Caco-2 (cell line): Measurements from ENCODE around the gene ELF1. TPM values are rescaled to one million over a fixed set of nuclear protein-coding genes. Genes with fewer than 3 reads are reported as not detected.
"Not testable (repeated sequence)": the region's sequence is repeated elsewhere in the genome, so short reads cannot be mapped to it uniquely, and the experiment has no call there.

Experiments
- BruUV-seq: library from RNA; stranded (reverse); fragments of 400-500 nt; replicated peaks from 2 replicates; lab custom pipeline; 2021; lab: Mats Ljungman, UMichigan
- CTCF ChIA-PET: fragments of 300-600 bp; sonication (Branson Sonifier 250); formaldehyde crosslinking; loops from one replicate; lab custom pipeline; 2022; ENCODE audit warnings: antibody characterized with exemption; lab: Charles Lee
- POLR2A ChIA-PET: fragments of 300-600 bp; sonication (Branson Sonifier 250); formaldehyde crosslinking; loops from one replicate; lab custom pipeline; 2022; ENCODE audit warnings: antibody characterized with exemption; lab: Charles Lee
- DNase-seq, 2 experiments: peaks; one replicate each; pipeline versions ENCODE4 v3.0.0 to v3.0.0-alpha.2; 2020 to 2022
- H3K27me3 ChIP-seq: replicated peaks from 2 replicates; pipeline ENCODE4 v1.6.0; 2011; ENCODE audit warnings: low read length; ENCODE audit not compliant: control insufficient read depth, insufficient read depth
- H3K36me3 ChIP-seq: 2 replicates; pipeline ENCODE4 v1.5.1; 2011; ENCODE audit warnings: low read length; ENCODE audit not compliant: control insufficient read depth, insufficient read depth
- H3K4me1 ChIP-seq: fragments of 250-450 bp; sonication (Bioruptor Pico); 2 replicates; pipeline ENCODE4 v1.5.1; 2020; ENCODE audit warnings: mild to moderate bottlenecking
- H3K4me3 ChIP-seq: 2 replicates; pipeline ENCODE4 v1.5.1; 2011; ENCODE audit warnings: low read depth, mild to moderate bottlenecking, control low read depth, low read length
- H3K9me3 ChIP-seq: fragments of 250-450 bp; sonication (Bioruptor Pico); 2 replicates; pipeline ENCODE4 v1.5.1; 2020; ENCODE audit warnings: mild to moderate bottlenecking, moderate library complexity
- H3K27ac Mint-ChIP-seq: one replicate; pipeline ENCODE4 v1.8.0; 2022; ENCODE audit warnings: mixed read lengths; ENCODE audit not compliant: unreplicated experiment
- H3K27me3 Mint-ChIP-seq: one replicate; pipeline ENCODE4 v1.8.0; 2022; ENCODE audit warnings: mixed read lengths; ENCODE audit not compliant: insufficient read depth, unreplicated experiment
- H3K36me3 Mint-ChIP-seq: one replicate; pipeline ENCODE4 v1.8.0; 2022; ENCODE audit warnings: mild to moderate bottlenecking, mixed read lengths; ENCODE audit not compliant: insufficient read depth, unreplicated experiment
- H3K4me1 Mint-ChIP-seq: one replicate; pipeline ENCODE4 v1.8.0; 2022; ENCODE audit warnings: low read depth, mixed read lengths; ENCODE audit not compliant: unreplicated experiment
- H3K4me3 Mint-ChIP-seq: one replicate; pipeline ENCODE4 v1.8.0; 2022; ENCODE audit warnings: mild to moderate bottlenecking, moderate library complexity, mixed read lengths; ENCODE audit not compliant: unreplicated experiment
- H3K9me3 Mint-ChIP-seq: one replicate; pipeline ENCODE4 v1.8.0; 2022; ENCODE audit warnings: mixed read lengths; ENCODE audit not compliant: unreplicated experiment
- intact Hi-C: fragments of 100-400 bp; cut with micrococcal nuclease; formaldehyde crosslinking; loops from one replicate; pipeline ENCODE4 v1.10.0; 2022; ENCODE audit not compliant: unreplicated experiment
- total RNA-seq: library from RNA; stranded (reverse); gene quantifications from 2 replicates; pipeline ENCODE4 v1.2.3, GENCODE V29; 2022
- TF ChIP-seq, protein P1 (sequence below), 2 experiments: fragments of 200-600 bp in 1 of 2; IDR thresholded peaks; 1 replicate in 1 of 2; 2 replicates in 1 of 2; pipeline versions ENCODE4 v1.5.1 to v1.8.0; 2011 to 2022; ENCODE audit warnings: antibody characterized with exemption in 1 of 2, control low read depth in 1 of 2, inconsistent platforms in 1 of 2, low read depth in 1 of 2, low read length in 1 of 2, mild to moderate bottlenecking in 1 of 2, moderate library complexity in 1 of 2; ENCODE audit not compliant: insufficient read depth in 1 of 2, severe bottlenecking in 1 of 2, unreplicated experiment in 1 of 2

ELF1 gene
- total RNA-seq, 1 experiment from 2014 or later = 116 TPM

DNA sequence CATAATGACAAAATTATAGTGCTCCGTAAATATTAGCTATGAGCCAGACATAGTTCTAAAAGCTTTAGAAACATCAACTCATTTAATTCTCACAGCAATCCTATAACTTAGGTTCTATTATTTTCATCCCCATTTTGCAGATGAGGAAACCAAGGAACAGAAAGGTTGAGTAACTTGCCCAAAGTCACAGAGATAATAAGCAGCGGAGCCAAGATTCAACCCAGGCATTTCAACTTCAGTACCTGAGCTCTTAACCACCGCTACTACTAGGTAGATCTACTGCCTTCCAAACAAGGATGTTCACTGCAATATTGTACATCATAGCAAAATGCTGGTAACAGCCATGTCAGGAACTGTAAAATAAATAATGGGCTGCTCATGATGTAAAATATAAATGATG is 39.9 kb downstream of the ELF1 start:
- no peaks in the 10 kb centered on the region for H3K27me3 Mint-ChIP-seq
- intact Hi-C loops = no loop called here
- BruUV-seq = no TSS peak
- TF ChIP-seq, protein P1, sequence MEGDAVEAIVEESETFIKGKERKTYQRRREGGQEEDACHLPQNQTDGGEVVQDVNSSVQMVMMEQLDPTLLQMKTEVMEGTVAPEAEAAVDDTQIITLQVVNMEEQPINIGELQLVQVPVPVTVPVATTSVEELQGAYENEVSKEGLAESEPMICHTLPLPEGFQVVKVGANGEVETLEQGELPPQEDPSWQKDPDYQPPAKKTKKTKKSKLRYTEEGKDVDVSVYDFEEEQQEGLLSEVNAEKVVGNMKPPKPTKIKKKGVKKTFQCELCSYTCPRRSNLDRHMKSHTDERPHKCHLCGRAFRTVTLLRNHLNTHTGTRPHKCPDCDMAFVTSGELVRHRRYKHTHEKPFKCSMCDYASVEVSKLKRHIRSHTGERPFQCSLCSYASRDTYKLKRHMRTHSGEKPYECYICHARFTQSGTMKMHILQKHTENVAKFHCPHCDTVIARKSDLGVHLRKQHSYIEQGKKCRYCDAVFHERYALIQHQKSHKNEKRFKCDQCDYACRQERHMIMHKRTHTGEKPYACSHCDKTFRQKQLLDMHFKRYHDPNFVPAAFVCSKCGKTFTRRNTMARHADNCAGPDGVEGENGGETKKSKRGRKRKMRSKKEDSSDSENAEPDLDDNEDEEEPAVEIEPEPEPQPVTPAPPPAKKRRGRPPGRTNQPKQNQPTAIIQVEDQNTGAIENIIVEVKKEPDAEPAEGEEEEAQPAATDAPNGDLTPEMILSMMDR (IDR thresholded peaks at IDR 0.05; ENCODE audit: insufficient read depth in 1 of 2, low read depth in 1 of 2, low read length in 1 of 2, severe bottlenecking in 1 of 2, unreplicated experiment in 1 of 2) = no peak
- H3K9me3 ChIP-seq = no peaks in the 10 kb centered on the region
- DNase-seq = no peak
- no peak overlapping the region for H3K27ac Mint-ChIP-seq
- H3K27me3 ChIP-seq = no peaks in the 10 kb centered on the region
- no peak overlapping the region for H3K4me3 Mint-ChIP-seq
- H3K9me3 Mint-ChIP-seq = no peaks in the 10 kb centered on the region
- peaks cover 25% of the 10 kb centered on the region for H3K4me1 ChIP-seq
- H3K36me3 Mint-ChIP-seq = peaks cover 52% of the 10 kb centered on the region
- POLR2A ChIA-PET = no interaction called here
- CTCF ChIA-PET = interaction anchor here (0.9 kb wide), 1 partner anchor 17 kb away, joined by 3 read pairs; no protein-coding TSS in a partner anchor
- no peaks in the 10 kb centered on the region for H3K36me3 ChIP-seq
- peaks cover 38% of the 10 kb centered on the region for H3K4me1 Mint-ChIP-seq
- H3K4me3 ChIP-seq = no peak overlapping the region

DNA sequence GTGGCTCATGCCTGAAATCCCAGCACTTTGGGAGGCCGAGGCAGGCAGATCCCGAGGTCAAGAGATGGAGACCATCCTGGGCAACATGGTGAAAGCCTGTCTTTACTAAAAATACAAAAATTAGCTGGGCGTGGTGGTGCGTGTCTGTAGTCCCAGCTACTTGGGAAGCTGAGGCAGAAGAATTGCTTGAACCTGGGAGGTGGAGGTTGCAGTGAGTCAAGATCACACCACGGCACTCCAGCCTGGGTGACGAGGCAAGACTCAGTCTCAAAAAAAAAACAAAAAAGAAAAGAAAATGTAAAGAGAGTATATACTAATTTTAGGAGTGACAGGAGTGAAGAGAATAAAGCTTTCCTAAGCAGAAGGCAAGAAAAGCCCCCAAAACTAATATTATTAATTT is 41.0 kb downstream of the ELF1 start:
- H3K27me3 ChIP-seq, intact Hi-C loops, H3K4me3 Mint-ChIP-seq, BruUV-seq, H3K27ac Mint-ChIP-seq, CTCF ChIA-PET, H3K9me3 ChIP-seq, H3K9me3 Mint-ChIP-seq, H3K4me3 ChIP-seq, H3K36me3 ChIP-seq, H3K27me3 Mint-ChIP-seq, DNase-seq, POLR2A ChIA-PET: not testable (repeated sequence)
- H3K4me1 ChIP-seq = peaks cover 36% of the 10 kb centered on the region
- H3K36me3 Mint-ChIP-seq = peaks cover 45% of the 10 kb centered on the region
- peaks cover 37% of the 10 kb centered on the region for H3K4me1 Mint-ChIP-seq

DNA sequence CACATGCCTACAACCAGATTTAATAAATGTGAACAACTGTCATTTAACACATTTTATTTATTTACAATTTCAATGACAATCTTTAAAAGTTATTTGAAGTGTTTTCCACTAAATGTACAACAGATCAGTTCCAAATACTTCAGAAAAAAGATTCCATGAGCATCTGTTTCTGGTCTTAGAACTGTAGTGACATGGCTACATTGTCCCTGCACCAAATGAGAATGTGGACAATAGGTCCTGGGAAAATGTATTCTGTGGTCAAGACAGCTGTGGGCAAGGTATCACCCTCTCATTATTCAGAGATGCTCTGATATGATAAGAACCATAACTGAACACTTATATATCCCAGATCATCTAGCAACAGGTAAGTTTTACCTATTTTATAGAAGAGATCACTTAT is 43.7 kb downstream of the ELF1 start:
- ChIA-PET CTCF (interaction anchor here (1.0 kb wide), 2 partner anchors 39 to 85 kb away, joined by 3 to 4 read pairs; no protein-coding TSS in a partner anchor), POLR2A (interaction anchor here (1.7 kb wide), 1 partner anchor 53 kb away, joined by 4 read pairs; no protein-coding TSS in a partner anchor)
- peaks cover 55% of the 10 kb centered on the region for H3K4me1 Mint-ChIP-seq
- TF ChIP-seq, protein P1 (IDR thresholded peaks at IDR 0.05; ENCODE audit: insufficient read depth in 1 of 2, low read depth in 1 of 2, low read length in 1 of 2, severe bottlenecking in 1 of 2, unreplicated experiment in 1 of 2) = no peak
- Histone ChIP-seq H3K9me3 (no peaks in the 10 kb centered on the region), H3K27me3 (no peaks in the 10 kb centered on the region), H3K4me1 (peaks cover 62% of the 10 kb centered on the region), H3K4me3 (no peak overlapping the region), H3K36me3 (no peaks in the 10 kb centered on the region)
- intact Hi-C loops = no loop called here
- peak overlapping the region; percentile 69 for H3K27ac Mint-ChIP-seq
- H3K4me3 Mint-ChIP-seq = peak overlapping the region; percentile 47
- no peaks in the 10 kb centered on the region for H3K9me3 Mint-ChIP-seq
- H3K27me3 Mint-ChIP-seq = no peaks in the 10 kb centered on the region
- no peak for DNase-seq
- peaks cover 48% of the 10 kb centered on the region for H3K36me3 Mint-ChIP-seq
- no TSS peak for BruUV-seq
